Nucleus accumbens (tissue), 56 donors: ENCODE results near the gene JADE1.

Experiments used
- DNase-seq, 56 donors: peaks; one replicate each; lab custom pipeline; 2025; lab: John Stamatoyannopoulos, UW

JADE1 gene

DNA sequence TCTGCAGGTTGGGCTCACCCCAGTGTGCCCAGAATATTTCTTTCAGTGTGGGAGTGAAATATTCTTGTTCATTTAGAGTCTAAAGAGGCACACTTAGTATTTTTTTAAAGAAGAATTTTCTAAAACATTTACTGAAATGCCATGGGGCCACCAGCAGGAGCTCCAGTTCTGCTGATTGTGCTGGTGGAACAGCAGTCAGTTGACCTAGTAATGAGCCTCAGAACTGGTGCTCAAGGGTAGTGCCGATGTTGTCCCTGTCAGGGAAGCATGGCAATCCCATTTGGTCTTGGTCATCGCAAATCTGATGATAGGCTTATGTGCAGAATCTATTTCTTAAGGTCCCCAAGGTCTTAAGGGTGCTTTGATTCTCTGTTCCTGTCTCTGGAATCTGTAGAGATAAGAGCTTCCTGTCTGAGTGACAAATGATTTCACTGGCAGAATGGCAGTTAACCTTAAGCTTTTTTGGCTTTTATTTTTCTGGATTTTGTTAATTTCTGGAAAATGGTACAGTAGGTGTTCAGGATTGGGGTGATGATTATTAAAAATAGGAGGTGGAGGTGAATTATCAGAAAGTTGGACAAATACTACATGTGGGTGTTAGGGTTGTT lies 31.3 kb downstream of the JADE1 start:
- no peak for DNase-seq

DNA sequence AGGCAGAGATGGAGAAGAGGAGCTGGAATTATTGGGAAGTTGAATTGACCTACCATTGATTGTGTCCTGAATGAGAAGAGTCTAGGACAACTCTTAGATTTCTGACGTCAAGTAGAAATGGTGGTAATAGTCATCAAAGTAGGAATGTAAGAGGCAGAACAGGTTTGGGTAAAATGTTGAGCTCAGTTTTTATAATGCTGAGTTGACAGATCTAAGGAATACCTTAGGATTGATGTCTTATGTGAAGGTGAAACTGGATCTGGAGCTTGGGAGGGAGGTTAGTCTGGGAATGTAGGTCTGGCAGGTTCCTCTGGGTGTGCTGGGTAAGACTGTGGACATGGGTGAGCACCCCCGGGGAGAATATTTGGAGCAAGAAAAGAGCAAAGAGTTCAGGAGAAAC lies 31.9 kb downstream of the JADE1 start:
- DNase-seq = no peak

DNA sequence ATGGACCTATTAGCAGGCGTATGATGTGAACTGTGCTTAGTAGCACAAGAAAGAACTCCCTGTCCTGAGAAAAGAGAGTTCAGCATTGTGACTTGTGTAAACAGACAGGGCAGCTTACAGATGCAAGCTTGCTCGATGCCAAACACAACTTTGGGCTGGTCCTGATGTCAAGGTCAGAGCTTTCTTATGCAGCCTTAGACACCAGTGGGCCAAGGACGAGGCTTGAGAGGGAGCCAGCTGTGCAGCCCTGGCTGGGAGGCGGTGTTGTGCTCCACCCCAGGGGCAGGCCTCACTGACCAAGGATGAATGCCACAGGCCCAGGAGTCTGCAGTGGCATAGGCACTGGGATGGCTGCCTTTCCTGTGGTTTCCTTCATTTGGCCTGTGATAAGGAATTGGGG lies 35.4 kb downstream of the JADE1 start:
- peak in 29 of 56 donors; percentile 6 to 58 (median 20) for DNase-seq

DNA sequence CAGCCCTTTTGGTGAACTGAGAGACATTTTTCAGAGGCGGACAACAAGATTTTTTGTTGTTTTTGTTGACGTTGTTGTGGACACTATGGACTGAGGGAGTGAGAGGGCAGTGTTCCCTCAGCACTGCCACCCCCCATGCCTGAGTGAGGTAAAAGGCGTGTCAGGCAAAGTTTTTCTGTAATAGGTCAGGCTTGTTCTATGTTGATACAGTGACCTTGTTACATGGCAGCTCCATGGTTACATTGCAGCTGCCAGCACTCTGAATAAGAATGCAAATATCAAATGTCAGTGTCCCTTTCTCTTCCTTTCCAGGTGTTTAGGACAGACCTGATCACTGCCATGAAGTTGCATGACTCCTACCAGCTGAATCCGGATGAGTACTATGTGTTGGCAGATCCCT lies 36.6 kb downstream of the JADE1 start:
- DNase-seq = no peak

DNA sequence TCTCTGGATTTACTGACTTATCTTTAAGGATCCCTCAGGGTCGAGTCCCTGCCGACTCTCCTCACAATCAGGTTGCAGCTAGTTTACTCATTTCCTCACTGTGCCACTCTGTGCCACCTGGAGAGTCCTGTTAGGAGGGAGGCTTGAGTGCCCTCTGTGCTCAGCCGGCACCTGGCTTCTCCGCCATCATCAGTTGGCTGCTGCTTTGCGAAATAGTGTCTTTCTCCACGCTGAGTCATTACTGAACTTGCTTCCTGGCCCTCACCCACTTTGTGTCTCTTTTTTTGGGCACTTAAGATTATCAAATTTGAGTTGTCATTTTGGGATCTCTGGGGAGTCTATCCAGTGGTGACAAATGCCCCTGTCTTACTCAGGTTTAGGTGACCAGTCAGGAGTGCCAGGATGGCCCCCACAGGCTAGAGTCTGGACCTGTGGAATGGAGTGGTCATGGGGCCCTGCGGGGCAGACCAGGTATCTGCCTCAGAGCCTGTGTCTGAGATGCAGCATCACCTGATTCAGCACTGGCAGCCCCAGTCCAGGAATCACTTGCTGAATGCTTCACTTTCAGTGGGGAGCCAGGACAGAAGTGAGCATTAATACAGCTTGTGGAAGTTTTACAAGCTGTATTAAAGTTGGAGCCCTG lies 37.7 kb downstream of the JADE1 start:
- no peak for DNase-seq

DNA sequence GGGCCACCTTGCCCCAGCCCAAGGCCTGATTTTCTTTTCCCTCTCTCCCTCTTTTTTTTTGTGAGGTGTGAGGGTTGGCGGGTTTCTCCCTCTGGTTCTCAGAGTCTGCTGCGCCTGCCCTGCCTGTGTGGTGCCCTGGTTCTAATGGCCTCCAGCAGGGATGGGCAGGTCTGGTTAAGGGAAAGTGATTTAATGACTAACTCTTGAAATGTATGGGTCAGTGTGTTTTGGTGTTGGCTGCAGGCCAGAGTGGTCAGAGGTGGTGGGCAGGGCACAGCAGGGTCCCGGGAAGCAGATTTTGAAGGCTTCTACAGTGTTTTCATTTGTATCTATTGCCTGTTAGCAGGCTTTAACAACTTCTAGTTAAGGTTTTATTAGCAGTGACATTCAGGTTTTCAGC lies 39.0 kb downstream of the JADE1 start:
- no peak for DNase-seq

DNA sequence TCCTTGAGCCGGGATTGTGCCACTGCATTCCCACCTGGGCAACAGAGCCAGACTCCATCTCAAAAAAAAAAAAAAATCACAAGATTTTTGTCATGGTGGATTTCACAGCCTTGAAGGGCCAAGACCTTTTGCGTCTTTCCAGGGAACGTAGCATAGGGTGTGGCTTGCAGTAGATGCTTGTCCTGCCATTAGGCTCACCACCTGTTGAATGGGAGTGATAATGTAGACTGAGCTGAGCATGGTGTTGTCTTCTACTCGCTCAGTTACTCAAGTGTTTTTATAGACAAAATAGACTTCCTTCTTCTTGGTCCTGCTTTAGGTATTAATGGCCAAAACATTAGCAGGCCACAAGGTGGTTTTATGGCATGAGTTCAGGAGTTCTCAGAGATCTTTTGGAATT lies 40.8 kb downstream of the JADE1 start:
- DNase-seq = no peak

DNA sequence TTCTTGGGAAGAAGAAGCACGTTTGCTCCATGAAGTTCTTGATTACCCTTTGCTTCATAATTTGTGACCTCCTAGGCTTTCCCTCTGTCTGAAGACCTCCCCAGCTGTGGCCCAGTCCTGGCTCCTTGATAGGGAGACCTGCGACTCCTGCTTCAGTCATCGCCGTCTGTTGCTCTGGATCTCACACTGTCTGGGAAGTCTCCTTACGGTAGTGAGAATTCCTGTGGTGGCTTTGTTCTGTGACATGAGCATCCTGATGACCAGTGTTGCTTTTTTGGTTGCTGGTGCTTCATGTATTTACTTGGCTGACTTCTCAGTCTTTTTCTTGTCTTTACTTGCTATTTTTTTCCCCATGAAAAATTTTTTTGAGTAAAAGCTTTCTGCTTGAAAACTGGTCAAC lies 44.2 kb downstream of the JADE1 start:
- DNase-seq = no peak

DNA sequence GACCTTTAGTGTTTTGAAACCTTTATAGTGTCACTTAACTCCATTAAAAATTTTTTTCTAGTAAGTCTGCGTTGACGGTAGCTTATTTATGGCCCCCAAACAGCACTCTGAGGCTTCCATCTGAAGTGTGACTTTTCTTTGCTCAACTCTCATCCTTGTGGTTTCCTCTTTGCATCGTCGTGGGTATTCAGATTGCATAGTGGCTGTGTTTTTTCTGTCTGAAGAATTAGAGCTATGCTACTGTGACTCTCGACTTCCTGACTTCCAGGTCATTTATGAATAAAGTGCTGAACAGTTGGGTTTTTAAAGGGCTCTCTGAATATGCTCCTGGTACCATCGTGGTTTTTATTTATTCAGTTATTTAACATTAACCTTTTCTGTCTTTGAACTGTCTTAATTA lies 44.9 kb downstream of the JADE1 start:
- DNase-seq = no peak

DNA sequence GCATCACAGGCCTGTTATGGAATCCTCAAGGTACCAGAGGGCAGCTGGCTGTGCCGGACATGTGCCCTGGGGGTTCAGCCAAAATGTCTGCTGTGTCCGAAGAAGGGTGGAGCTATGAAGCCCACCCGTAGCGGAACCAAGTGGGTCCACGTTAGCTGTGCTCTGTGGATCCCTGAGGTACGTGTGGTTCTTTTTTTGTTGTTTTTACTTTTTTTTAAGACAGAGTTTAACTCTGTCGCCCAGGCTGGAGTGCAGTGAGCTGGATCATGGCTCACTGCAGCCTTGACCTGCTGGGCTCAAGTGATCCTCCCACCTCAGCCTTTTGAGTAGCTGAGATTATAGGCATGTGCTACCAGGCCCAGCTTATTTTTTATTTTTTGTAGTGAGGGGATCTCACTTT lies 46.1 kb downstream of the JADE1 start:
- DNase-seq = no peak

DNA sequence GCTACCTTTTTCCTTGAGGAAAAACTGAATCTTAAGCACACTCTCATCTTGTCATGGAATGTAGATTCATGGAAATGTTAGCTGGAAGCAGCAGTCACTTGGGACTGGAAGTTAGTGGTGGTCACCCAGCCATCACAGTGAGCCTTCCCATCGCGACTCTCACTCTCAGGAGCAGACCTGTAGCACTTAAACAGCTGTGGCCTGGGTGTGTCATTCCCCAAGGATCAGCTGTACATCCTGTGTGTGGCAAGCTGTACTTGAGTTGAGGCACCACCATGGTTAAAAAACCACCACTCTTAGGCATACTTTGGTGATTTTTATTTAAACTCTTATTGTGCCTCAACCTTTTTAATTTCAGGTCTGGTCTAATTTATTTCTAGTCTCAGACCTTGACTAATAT lies 46.7 kb downstream of the JADE1 start:
- DNase-seq = no peak

DNA sequence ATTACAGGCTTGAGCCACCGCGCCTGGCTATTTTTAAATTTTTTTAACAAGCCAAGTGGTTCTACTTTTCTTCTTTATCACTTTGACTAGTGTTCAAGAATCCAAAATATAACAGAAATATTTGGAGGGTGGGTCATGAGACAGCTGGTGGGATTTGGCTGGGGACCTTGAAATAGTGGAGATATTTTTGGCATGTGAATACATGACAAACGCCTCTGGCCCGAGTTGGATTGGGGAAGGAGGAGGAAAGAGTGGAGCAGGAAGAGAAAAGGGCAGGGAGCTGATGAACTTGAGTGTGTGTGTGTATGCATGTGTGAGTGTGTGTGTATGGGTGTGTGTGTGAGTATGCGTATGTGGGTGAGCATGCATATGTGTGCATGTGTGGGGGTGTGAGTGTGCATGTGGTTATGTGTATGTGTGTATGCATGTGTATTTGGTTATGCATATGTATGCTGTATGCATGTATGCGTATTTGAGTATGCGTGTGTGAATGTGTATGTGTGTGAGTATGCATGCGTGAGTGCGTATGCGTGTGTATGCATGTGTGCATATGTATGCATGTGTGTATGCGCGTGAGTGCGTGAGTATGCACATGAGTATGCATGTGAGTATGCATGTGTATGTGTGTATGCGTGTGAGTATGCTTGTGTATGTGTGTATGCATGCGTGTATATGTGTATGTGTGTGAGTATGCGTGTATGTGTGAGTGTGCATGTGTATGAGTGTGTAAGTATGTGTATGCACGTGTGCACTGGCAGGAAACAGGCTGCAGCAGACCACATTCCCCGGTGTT lies 49.6 kb downstream of the JADE1 start:
- DNase-seq = no peak

DNA sequence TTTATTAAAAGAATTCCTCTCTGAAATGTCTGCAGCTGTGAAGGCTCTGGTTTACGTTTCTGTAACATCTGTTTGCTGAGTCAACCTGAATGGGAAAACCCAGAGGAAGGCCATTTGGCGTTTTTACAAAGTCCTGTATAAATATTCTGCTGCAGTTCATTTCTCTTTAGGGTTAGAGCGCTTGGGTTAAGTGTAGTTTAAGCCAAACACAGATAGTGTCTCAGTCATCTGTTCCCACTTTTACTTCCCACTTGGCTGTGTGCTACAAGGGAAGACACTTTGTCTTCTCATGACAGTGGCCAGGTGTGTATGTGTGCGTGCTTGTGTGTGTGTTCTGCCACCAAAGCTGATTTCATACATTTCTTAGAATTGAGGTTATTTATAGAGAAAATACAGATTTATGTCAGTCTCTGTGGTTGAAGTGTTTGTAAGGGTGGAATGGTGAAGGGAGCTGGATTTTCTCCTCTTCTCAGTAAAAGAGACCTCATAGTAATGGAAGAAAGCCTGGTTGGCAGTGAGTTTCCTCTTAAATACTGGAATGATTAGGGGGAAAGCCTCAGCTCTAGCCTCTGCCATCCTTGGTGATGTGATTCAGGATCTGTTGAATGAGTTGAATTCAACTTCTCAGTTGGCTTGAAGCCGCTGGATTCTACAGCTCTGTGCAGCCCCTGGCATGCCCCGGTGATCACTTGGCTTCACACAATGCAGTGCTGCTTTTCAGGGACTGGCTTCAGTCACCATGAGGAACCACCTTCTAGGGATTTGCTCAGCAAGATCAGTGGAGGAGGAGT lies 50.6 kb downstream of the JADE1 start:
- peak in 4 of 56 donors; percentile 4 to 9 (median 6) for DNase-seq

DNA sequence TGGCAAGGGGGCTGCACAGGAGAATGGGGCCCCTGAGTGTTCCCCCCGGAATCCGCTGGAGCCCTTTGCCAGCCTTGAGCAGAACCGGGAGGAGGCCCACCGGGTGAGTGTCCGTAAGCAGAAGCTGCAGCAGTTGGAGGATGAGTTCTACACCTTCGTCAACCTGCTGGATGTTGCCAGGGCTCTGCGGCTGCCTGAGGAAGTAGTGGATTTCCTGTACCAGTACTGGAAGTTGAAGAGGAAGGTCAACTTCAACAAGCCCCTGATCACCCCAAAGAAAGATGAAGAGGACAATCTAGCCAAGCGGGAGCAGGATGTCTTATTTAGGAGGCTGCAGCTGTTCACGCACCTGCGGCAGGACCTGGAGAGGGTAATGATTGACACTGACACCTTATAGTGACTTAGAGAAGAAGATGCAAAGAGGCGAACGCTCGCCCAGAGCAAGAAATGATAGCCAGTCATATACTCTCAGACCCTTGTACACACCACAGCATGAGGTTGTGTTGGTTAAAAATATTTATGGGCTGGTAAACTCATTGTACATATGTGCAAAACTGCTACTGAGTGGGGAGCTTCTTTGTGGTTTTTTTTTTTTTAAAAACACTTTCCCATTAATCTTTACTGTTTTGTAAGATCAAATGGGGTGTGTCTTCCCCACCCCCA lies 52.5 kb downstream of the JADE1 start:
- DNase-seq = no peak

DNA sequence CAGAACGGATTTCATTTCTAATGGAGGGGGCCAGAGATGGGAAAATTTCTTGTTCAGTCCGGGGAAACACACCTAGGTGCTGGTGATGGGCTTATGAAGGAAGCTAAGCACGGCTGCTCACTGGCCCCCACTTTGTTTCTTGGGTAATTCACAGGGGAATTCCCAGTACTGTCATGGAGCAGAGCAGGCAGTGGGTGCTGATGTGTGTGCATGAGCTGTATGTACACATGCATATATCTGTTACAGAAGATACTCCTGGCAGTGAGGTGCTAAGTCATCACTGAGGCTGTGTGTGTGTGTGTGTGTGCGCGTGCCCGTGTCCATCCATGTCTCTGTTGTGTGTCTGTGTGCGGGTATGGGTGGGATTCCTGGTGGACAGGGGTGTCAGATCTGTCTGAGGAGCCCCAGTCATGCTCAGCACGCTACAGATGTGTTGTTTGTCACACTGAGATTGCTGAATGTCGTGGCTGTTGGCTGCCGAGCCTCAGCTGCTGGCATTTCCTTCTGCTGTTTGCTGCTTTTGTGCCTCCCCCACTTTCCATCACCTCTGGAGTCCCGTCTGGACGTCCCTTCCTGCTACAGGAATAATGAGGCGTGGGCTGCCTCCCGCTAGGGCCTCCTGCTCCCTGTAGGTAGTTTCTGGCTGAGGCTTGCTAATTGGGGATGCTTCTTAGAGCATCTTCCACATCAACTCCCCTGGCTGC lies 53.3 kb downstream of the JADE1 start:
- no peak for DNase-seq

DNA sequence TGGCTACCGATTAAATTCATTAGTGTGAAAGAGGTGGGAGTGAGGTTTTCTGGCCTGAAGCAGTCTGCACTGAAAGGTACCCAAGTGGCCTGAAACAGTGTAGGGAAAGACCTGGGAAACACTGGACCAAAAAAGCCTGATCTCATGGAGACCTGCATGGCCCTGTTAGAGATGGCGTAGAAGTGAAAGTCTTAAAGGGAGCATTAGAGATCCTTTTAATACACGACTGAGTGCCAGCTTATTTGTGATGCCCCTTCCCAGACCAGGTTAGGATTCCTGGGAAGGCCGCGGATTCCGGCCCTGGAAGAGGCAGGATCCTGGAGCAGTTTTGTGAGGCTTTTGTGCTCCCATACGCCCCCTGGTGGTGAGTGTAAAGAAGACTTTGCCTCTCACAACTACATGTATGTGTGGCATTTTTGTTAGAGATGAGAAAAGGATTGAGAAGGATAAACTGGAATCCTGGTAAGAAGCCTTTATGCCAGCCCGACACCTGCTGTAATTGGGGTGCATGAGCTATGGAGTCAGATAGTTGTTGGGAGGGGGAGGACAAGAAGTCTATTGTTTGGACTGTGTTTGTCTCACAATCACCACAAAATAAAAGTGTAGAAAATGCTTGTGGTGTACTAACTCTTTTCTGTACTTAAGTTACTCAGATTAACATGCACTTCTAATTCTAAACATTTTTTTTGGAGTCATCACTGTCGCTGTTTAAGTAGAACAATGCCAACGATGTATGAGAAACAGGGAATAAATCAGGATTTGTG lies 54.0 kb downstream of the JADE1 start:
- DNase-seq = peak in 51 of 56 donors; percentile 10 to 84 (median 53)

DNA sequence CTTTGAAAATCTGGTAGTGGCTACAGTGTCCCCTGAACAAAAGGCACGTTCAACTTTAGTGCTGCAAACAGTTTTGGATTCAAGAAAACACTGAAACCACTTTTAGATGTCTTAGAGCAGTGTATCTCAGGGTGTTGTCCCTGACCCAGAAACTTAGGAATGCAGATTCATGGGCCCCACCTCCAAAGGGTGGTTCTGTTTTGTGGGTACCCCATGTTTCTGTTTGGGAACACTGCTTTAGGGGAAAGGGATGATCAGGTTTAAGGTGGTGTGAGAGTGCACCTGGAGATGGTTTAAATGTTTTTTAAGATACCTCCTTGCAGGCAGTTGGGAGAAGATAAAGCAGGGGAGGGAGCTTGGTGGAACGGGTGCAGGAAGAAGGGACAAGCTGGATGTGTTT lies 55.6 kb downstream of the JADE1 start:
- DNase-seq = no peak

DNA sequence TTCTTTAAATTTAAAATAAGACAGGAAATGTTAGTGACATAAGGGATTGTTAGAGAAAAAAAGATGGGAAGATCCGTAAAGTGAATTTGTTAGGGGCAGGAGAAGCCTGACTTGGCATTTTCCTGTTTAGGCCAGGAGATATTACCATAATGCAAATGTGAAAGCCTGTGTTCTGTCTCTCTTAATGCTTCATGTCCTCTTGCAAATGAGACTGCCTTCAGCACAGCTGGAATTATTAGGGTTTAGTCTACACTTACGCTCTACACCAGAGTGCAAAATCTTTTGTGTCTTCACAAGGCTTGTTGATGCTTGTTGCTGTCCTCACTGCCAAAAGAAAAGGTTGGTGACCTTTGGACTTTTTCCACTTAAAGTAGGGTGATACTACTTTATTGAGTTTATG lies 56.8 kb downstream of the JADE1 start:
- no peak for DNase-seq

DNA sequence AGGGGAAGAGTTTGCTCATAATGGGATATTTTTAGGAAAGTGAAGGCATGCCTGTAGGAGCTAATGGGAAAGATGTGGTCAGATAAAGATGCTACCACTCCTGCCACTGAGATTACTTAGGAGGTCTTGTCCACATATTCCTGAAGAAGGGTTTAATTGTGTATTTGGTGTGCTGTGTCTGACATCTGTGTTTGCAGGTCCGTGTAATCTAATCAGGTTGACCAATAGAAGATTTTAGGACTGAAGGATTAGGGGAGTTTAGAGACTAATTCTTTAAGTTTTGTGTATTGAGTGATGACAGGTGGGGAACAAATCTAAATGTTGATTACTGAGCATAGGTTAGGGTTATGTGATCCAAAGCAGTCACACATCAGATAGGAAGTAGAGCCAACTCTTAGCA lies 57.2 kb downstream of the JADE1 start:
- DNase-seq = no peak
